HG03060 (cell line): Measurements from ENCODE around the gene CCDC122.

ENCODE experiments used
- ATAC-seq: cut with Tn5 transposase; IDR thresholded peaks from one replicate; pipeline ENCODE4 v1.9.1; 2021; ENCODE audit warnings: low read depth, moderate number of reproducible peaks; ENCODE audit not compliant: unreplicated experiment

The CCDC122 gene

DNA sequence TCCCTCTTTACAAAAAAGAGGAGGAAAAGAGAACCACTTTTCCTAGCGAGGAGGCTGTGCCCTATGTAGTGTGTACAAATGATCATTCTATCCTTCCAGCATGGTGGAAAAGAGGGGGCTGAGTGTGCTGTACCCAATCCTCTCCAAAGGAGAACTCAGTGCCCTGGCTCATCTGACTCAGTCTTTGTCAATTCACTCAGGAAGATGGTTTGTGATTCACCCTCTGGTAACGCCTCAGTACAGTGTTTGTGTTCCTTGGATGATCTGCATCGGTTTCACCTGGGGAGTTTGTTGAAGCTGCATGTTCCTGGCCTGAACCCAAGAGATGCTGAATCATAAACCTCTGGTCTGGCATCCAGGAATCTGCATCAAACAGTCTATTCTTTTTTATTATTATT lies 74.5 kb downstream of the CCDC122 start:
- ATAC-seq, result no peak

DNA sequence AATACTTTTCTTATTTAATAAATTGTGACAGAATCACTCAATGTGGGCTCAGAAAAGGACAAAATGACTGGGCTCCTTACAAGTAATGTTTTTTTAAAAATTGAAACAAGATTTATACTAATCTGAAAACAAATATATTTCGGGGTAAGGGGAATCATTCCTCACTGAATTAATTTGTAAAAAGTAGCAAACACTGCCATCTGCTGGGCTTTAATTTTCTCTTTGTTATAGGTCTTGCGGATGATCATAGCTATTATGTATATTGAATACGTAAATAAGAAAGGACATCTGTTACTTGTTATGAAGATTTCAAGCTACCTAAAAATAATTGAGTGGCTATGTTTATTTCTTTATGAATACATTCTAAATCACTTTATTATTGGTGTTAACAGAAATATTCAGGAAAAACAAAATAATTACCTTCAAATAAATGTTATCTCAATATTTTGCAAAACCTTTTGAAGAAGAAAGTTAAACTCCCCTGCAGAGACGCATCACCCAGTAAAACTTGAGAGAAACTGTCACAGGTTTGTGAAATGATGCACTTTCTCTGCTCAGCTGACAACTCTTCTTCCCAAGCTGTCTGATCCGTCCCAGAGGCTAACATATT lies 75.0 kb downstream of the CCDC122 start:
- ATAC-seq, result no peak

- no peak for ATAC-seq
These were observed 77.0 kb downstream of the CCDC122 start for GRCh38 chr13:43802511-43802910.

- ATAC-seq, result no peak
These were observed 78.7 kb downstream of the CCDC122 start for GRCh38 chr13:43800828-43801227.

DNA sequence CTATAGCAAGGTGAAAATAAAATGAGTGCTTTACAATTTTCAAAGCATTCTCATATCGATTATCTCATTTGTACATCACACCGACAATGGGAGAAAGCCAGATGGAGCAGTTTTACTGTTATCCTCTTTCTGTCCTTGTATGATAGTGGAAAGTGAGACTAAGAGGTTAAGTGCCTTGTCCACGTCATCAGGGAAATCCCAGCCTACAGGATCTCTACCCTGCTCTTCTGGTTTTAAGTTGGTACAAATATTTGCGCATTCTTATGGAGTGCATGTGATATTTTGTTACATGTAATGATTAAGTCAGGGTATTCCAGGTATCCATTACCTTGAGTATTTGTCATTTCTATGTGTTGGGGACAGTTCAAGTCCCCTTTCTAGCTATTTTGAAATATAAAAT lies 80.3 kb downstream of the CCDC122 start:
- ATAC-seq, result no peak

DNA sequence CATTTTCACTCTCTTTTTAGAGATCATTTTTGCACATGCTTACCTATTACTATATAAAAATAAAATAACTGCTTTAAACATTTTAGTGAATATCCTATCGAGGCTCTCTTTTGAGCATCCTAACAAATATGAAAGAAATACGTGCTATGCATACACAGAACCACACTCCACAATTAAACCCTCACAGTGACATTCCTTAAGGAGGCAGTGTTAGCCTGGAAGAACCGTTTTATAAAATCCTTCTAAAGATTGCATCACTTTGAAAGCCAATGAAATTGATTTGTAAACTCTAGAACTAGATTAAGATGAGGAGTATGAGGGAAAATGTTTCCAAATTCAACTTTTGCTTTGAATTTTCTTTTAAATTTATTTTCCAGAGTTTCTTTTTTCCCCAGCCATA lies 81.7 kb downstream of the CCDC122 start:
- ATAC-seq, result no peak

- ATAC-seq, result no peak
These were observed 82.4 kb downstream of the CCDC122 start for GRCh38 chr13:43797159-43797558.

DNA sequence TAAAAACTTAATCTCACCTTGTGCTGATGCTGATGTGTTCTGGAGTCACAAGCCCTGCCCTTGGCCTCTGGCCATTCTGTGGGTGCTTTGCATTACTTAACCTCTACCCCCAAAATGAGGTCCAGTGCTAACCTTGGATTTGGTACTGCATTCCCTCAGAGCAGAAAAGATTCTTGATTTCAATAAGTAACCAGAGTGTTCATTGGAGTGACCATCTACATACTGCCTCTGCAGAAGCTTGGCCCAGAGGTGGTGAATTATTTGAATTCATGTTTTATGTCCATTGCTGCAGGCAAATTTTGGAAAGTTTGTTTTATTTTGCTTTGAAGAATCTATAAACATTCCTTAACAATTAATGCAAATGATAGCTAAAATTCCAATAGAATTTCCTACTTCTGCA lies 85.1 kb downstream of the CCDC122 start:
- ATAC-seq, result no peak

DNA sequence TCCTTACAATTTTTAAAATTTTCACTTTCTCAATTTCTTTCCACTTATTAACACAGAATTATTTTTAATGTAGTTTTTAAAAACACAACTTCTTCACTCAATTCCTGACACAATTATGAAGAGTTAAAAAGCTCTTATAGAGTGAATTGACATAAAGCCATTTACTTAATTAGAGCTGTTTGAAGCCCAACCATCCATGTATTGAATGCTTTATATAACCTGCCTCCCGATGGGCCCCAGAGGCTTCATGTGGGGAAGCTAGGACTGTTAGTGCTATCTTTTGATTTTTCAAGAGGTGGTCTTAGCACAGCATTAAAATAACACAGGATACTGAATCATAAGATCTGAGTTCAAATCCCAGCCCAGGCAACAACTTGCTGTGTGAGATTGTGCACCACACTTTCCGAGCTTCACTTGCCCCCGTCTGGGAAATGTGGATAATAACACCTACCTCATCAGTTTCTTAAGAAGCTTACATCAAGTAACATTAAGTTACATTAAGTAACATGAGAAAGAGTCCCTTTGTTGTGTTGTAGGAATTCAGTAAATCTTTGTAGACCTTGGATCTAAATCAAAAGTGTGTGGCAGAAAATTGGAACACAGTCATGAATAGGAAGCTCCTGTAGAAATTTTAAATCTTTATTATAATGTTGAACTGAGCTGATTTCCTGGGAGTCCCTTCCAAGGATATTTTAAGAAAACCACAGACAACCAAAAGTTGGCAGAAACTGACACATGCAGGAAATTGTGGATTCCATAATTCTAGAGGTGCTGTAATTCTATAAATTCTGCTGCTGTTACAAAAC lies 87.3 kb downstream of the CCDC122 start:
- no peak for ATAC-seq

DNA sequence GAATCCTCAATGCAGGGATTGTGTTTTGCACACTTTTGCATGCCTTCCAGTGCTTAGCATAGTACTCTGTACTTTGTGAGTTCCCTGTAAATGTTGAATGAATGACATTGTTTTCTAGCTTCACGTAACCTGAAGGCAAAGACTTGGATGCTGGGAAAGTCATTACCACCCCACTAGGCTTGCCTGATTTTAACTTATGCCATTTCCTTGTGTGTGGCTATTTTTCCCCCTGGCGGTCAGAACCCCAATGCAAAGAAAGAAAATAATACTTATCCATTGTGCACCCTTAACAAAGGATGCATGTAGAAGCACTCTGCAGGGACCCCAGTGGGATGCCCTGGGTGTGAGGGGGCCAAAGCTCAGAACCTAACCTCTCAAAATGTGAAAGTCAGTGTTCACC lies 91.5 kb downstream of the CCDC122 start:
- ATAC-seq, result no peak

DNA sequence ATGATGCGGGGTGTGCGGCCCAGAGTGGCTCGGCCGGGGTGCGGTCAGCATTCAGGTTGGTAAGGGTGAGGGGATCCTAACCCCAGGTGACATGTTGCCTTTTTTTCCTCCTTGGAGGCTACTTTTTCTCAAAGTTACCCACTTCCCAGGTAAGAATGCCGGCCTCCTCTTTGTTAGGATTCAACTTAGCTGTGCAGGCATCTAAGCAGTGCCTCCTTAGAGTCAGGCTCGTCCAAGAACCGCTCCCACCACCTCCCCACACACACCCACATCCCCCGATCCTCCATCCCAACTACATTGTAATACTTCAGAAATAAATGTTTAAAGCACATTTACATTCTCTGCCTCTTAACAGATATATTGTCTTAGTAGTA lies 92.0 kb downstream of the CCDC122 start:
- no peak for ATAC-seq

- no peak for ATAC-seq
These were observed 92.6 kb downstream of the CCDC122 start, which contains the start of gene ENOX1 for GRCh38 chr13:43786766-43787517. Gene ENOX1 (minus strand): TSS chr13:43786972.

GRCh38 chr13:43786472-43786765 lies 93.1 kb downstream of the CCDC122 start:
- ATAC-seq, result no peak
